HCT116 (cell line): ENCODE results near the gene ZNF341. TPM values are rescaled to one million over a fixed set of nuclear protein-coding genes. Genes with fewer than 3 reads are reported as not detected.

ENCODE experiments used
- ATAC-seq: fragments of 200-7000 bp; cut with Tn5 transposase; 2 replicates; pipeline ENCODE4 v1.9.1; 2020; ENCODE audit warnings: mild to moderate bottlenecking, moderate library complexity
- BruUV-seq: library from RNA; stranded (reverse); fragments of 400-500 nt; replicated peaks from 2 replicates; lab custom pipeline; 2021; lab: Mats Ljungman, UMichigan
- CTCF ChIA-PET: fragments of 300-600 bp; sonication (Branson Sonifier 250); formaldehyde crosslinking; loops from one replicate; lab custom pipeline; 2021; ENCODE audit warnings: antibody characterized with exemption; lab: Charles Lee
- POLR2A ChIA-PET: fragments of 300-600, 350-600 bp; sonication (Branson Sonifier 250); formaldehyde crosslinking; loops from one replicate; lab custom pipeline; 2021; ENCODE audit warnings: antibody characterized with exemption; lab: Charles Lee
- RAD21 ChIA-PET, 2 experiments: fragments of 300-600 bp; sonication (Branson Sonifier 250); formaldehyde crosslinking; loops; one replicate each; lab custom pipeline; 2023; ENCODE audit warnings: low total read pairs in 2 of 2; ENCODE audit not compliant: uncharacterized antibody in 2 of 2, unreplicated experiment in 2 of 2, low non-redundant PET in 1 of 2; lab: Charles Lee
- DNase-seq: peaks from one replicate; pipeline ENCODE4 v3.0.0-alpha.2; 2010; ENCODE audit warnings: low read depth, low spot score
- H2AFZ ChIP-seq: fragments of 200-600 bp; shearing (Covaris generic), sonication (generic); 2 replicates; pipeline ENCODE4 v1.6.1; 2017; ENCODE audit warnings: low read depth, mixed run types, mixed read lengths, antibody characterized with exemption, low read length; ENCODE audit not compliant: poor library complexity, severe bottlenecking
- H3K27ac ChIP-seq: 2 replicates; pipeline ENCODE4 v1.5.1; 2012; ENCODE audit warnings: low read depth, low read length
- H3K27me3 ChIP-seq: fragments of 200-600 bp; sonication (generic); 2 replicates; pipeline ENCODE4 v1.6.1; 2016; ENCODE audit warnings: mixed run types, low read length, mixed read lengths; ENCODE audit not compliant: insufficient read depth
- H3K36me3 ChIP-seq, 2 experiments: fragments of 200-500 bp in 1 of 2; fragments of 200-600 bp in 1 of 2; sonication (Bioruptor generic) in 1 of 2; sonication (generic) in 1 of 2; 2 replicates each; pipeline versions ENCODE4 v1.5.1 to v1.6.1; 2014 to 2016; ENCODE audit warnings: low read length in 2 of 2, inconsistent platforms in 1 of 2, mixed read lengths in 1 of 2, mixed run types in 1 of 2; ENCODE audit not compliant: insufficient read depth in 2 of 2, control insufficient read depth in 1 of 2
- H3K4me1 ChIP-seq, 2 experiments: fragments of 200-600 bp in 1 of 2; sonication (generic) in 1 of 2; 2 replicates each; pipeline versions ENCODE4 v1.5.1 to v1.6.1; 2012 to 2017; ENCODE audit warnings: low read length in 2 of 2, inconsistent platforms in 1 of 2, mild to moderate bottlenecking in 1 of 2, mixed read lengths in 1 of 2, mixed run types in 1 of 2, moderate library complexity in 1 of 2; ENCODE audit not compliant: insufficient read depth in 2 of 2, control insufficient read depth in 1 of 2
- H3K4me2 ChIP-seq: fragments of 200-600 bp; sonication (generic); 2 replicates; pipeline ENCODE4 v1.6.1; 2017; ENCODE audit warnings: mixed run types, low read length, mixed read lengths
- H3K4me3 ChIP-seq, 2 experiments: fragments of 200-600 bp in 1 of 2; sonication (generic) in 1 of 2; replicated peaks in 1 of 2; 2 replicates each; pipeline ENCODE4 v1.5.1; 2011 to 2016; ENCODE audit warnings: low read length in 2 of 2, control low read depth in 1 of 2, low read depth in 1 of 2, mild to moderate bottlenecking in 1 of 2, mixed read lengths in 1 of 2, mixed run types in 1 of 2
- H3K79me2 ChIP-seq: fragments of 200-600 bp; sonication (generic); 2 replicates; pipeline ENCODE4 v1.6.1; 2017; ENCODE audit warnings: mild to moderate bottlenecking, mixed run types, low read length, moderate library complexity, mixed read lengths; ENCODE audit not compliant: insufficient read depth
- H3K9ac ChIP-seq: fragments of 200-600 bp; sonication (generic); 2 replicates; pipeline ENCODE4 v1.6.1; 2016; ENCODE audit warnings: low read length, mixed read lengths
- H3K9me2 ChIP-seq: fragments of 200-600 bp; sonication (generic), shearing (Covaris generic); 2 replicates; pipeline ENCODE4 v1.6.1; 2017; ENCODE audit warnings: mixed run types, mild to moderate bottlenecking, moderate library complexity; ENCODE audit not compliant: insufficient read depth
- H3K9me3 ChIP-seq, 2 experiments: fragments of 200-500 bp in 1 of 2; fragments of 200-600 bp in 1 of 2; sonication (Bioruptor generic) in 1 of 2; sonication (generic) in 1 of 2; 2 replicates each; pipeline ENCODE4 v1.6.1; 2014 to 2017; ENCODE audit warnings: low read length in 2 of 2, mixed read lengths in 2 of 2, inconsistent platforms in 1 of 2, low read depth in 1 of 2, mild to moderate bottlenecking in 1 of 2, mixed run types in 1 of 2, moderate library complexity in 1 of 2; ENCODE audit not compliant: control insufficient read depth in 1 of 2, insufficient read depth in 1 of 2
- H4K20me1 ChIP-seq: fragments of 200-600 bp; sonication (generic), shearing (Covaris generic); 2 replicates; pipeline ENCODE4 v1.6.1; 2017; ENCODE audit warnings: mixed run types, mild to moderate bottlenecking, moderate library complexity; ENCODE audit not compliant: insufficient read depth
- CBX3 ChIP-seq: IDR thresholded peaks from 2 replicates; pipeline ENCODE4 v1.6.1; 2012; ENCODE audit warnings: low read depth
- CEBPB ChIP-seq: IDR thresholded peaks from 2 replicates; pipeline ENCODE4 v1.6.1; 2012; ENCODE audit warnings: low read depth
- ELF1 ChIP-seq: IDR thresholded peaks from 2 replicates; pipeline ENCODE4 v1.6.1; 2012; ENCODE audit warnings: low read depth, borderline replicate concordance
- EZH2 ChIP-seq: fragments of 200-600 bp; sonication (generic); IDR thresholded peaks from 2 replicates; pipeline ENCODE4 v1.6.1; 2017; ENCODE audit warnings: antibody characterized with exemption, mixed run types
- FOSL1 ChIP-seq: IDR thresholded peaks from 2 replicates; pipeline ENCODE4 v1.6.1; 2012; ENCODE audit warnings: low read depth
- JUND ChIP-seq: IDR thresholded peaks from 2 replicates; pipeline ENCODE4 v1.6.1; 2012
- POLR2A ChIP-seq: IDR thresholded peaks from 2 replicates; pipeline ENCODE4 v1.7.0; 2011; ENCODE audit warnings: borderline replicate concordance; ENCODE audit not compliant: insufficient read depth, insufficient read length; ENCODE audit errors: extremely low read depth
- POLR2AphosphoS5 ChIP-seq: IDR thresholded peaks from 2 replicates; pipeline ENCODE4 v1.6.1; 2011; ENCODE audit warnings: mild to moderate bottlenecking, low read depth, low read length, moderate library complexity
- SP1 ChIP-seq: IDR thresholded peaks from 2 replicates; pipeline ENCODE4 v1.6.1; 2012; ENCODE audit warnings: low read depth
- SRF ChIP-seq: IDR thresholded peaks from 2 replicates; pipeline ENCODE4 v1.6.1; 2012; ENCODE audit warnings: low read depth
- TCF7L2 ChIP-seq: IDR thresholded peaks from 2 replicates; pipeline ENCODE4 v1.7.0; 2011; ENCODE audit warnings: borderline replicate concordance, inconsistent platforms; ENCODE audit not compliant: insufficient read depth, insufficient read length; ENCODE audit errors: extremely low read depth
- YY1 ChIP-seq: IDR thresholded peaks from 2 replicates; pipeline ENCODE4 v1.6.1; 2011; ENCODE audit warnings: low read length, low read depth, moderate library complexity, mild to moderate bottlenecking; ENCODE audit not compliant: insufficient replicate concordance; ENCODE audit errors: extremely low read depth
- ZFX ChIP-seq: fragments of 450-650 bp; IDR thresholded peaks from 2 replicates; pipeline ENCODE4 v1.6.1; 2017
- ZNF274 ChIP-seq: fragments of 200-500 bp; sonication (Bioruptor generic); IDR thresholded peaks from 2 replicates; pipeline ENCODE4 v1.6.1; 2014; ENCODE audit warnings: mild to moderate bottlenecking, low read depth, low read length, inconsistent platforms
- intact Hi-C: fragments of 100-400 bp; cut with micrococcal nuclease; formaldehyde crosslinking; loops from 2 replicates; pipeline ENCODE4 v1.10.0; 2022
- total RNA-seq: library from RNA; stranded (reverse); gene quantifications from one replicate; pipeline ENCODE4 v1.2.1, GENCODE V29; 2021; ENCODE audit not compliant: unreplicated experiment
- TF ChIP-seq, protein P1 (sequence below): IDR thresholded peaks from 2 replicates; pipeline ENCODE4 v1.6.1; 2012
- TF ChIP-seq, protein P2 (sequence below): IDR thresholded peaks from 2 replicates; pipeline ENCODE4 v1.6.1; 2011; ENCODE audit warnings: mild to moderate bottlenecking, low read length, moderate library complexity; ENCODE audit not compliant: insufficient replicate concordance; ENCODE audit errors: extremely low read depth
- TF ChIP-seq, protein P3 (sequence below), 3 experiments: fragments of 200-600 bp in 1 of 3; sonication (generic) in 1 of 3; IDR thresholded peaks in 2 of 3; conservative IDR thresholded peaks in 1 of 3; 2 replicates each; pipeline ENCODE4 v1.5.1; 2012 to 2017; ENCODE audit warnings: low read depth in 2 of 3, low read length in 2 of 3, antibody characterized with exemption in 1 of 3, borderline replicate concordance in 1 of 3, control low read depth in 1 of 3, mild to moderate bottlenecking in 1 of 3, mixed read lengths in 1 of 3, mixed run types in 1 of 3, moderate library complexity in 1 of 3; ENCODE audit not compliant: insufficient read depth in 1 of 3
- TF ChIP-seq, protein P4 (sequence below): IDR thresholded peaks from 2 replicates; pipeline ENCODE4 v1.6.1; 2012; ENCODE audit warnings: low read depth
- TF ChIP-seq, protein P5 (sequence below): IDR thresholded peaks from 2 replicates; pipeline ENCODE4 v1.6.1; 2012

Gene ZNF341
- total RNA-seq, 1 experiment from 2014 or later, result 4.9 TPM

DNA sequence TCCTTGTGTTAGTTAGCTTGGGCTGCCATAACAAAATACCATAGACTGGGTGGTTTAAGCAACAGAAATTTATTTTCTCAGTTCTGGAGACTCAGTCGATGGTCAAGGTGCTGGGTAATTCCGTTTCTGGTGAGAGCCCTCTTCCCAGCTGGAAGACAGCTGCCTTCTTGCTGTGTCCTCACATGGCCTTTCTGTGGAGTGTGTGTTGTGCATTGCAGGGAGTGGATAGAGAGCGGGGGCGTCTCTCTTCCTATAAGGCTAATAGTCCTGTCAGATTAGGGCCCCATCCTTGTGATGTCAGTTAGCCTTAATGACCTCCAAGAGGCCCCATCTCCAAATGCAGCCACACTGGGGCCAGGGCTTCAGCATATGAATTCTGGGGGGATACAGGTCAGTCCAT lies 98.6 kb downstream of the ZNF341 start:
- Histone ChIP-seq H3K27ac (no peak overlapping the region), H3K4me2 (no peak overlapping the region), H4K20me1 (no peaks in the 10 kb centered on the region), H3K79me2 (peaks cover 57% of the 10 kb centered on the region), H3K27me3 (no peaks in the 10 kb centered on the region), H3K4me1 (0 out of 4 replicates have a peak, but pooled peaks cover 0 to 2% of the 10 kb centered on the region in 2 experiments), H3K9me3 (no peaks in the 10 kb centered on the region), H3K9me2 (no peaks in the 10 kb centered on the region), H3K4me3 (no peak overlapping the region), H2AFZ (no peak overlapping the region), H3K9ac (no peak overlapping the region), H3K36me3 (no peaks in the 10 kb centered on the region)
- ATAC-seq (no peak), DNase-seq (no peak)
- ChIA-PET RAD21 (no interaction called here), POLR2A (no interaction called here), CTCF (no interaction called here)
- TF ChIP-seq EZH2 (no peak), CBX3 (no peak), ELF1 (no peak), CEBPB (no peak), FOSL1 (no peak), TCF7L2 (no peak), JUND (no peak), POLR2AphosphoS5 (no peak), YY1 (no peak), SP1 (no peak), POLR2A (no peak), ZNF274 (no peak), SRF (no peak), ZFX (no peak)
- TF ChIP-seq, protein P1, sequence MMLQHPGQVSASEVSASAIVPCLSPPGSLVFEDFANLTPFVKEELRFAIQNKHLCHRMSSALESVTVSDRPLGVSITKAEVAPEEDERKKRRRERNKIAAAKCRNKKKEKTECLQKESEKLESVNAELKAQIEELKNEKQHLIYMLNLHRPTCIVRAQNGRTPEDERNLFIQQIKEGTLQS, result no peak
- TF ChIP-seq, protein P2, sequence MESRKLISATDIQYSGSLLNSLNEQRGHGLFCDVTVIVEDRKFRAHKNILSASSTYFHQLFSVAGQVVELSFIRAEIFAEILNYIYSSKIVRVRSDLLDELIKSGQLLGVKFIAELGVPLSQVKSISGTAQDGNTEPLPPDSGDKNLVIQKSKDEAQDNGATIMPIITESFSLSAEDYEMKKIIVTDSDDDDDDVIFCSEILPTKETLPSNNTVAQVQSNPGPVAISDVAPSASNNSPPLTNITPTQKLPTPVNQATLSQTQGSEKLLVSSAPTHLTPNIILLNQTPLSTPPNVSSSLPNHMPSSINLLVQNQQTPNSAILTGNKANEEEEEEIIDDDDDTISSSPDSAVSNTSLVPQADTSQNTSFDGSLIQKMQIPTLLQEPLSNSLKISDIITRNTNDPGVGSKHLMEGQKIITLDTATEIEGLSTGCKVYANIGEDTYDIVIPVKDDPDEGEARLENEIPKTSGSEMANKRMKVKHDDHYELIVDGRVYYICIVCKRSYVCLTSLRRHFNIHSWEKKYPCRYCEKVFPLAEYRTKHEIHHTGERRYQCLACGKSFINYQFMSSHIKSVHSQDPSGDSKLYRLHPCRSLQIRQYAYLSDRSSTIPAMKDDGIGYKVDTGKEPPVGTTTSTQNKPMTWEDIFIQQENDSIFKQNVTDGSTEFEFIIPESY, result no peak
- TF ChIP-seq, protein P3, sequence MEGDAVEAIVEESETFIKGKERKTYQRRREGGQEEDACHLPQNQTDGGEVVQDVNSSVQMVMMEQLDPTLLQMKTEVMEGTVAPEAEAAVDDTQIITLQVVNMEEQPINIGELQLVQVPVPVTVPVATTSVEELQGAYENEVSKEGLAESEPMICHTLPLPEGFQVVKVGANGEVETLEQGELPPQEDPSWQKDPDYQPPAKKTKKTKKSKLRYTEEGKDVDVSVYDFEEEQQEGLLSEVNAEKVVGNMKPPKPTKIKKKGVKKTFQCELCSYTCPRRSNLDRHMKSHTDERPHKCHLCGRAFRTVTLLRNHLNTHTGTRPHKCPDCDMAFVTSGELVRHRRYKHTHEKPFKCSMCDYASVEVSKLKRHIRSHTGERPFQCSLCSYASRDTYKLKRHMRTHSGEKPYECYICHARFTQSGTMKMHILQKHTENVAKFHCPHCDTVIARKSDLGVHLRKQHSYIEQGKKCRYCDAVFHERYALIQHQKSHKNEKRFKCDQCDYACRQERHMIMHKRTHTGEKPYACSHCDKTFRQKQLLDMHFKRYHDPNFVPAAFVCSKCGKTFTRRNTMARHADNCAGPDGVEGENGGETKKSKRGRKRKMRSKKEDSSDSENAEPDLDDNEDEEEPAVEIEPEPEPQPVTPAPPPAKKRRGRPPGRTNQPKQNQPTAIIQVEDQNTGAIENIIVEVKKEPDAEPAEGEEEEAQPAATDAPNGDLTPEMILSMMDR (IDR thresholded peaks at IDR 0.05 in 2 of 3, conservative IDR thresholded peaks at IDR 0.05 in 1 of 3; ENCODE audit: borderline replicate concordance in 1 of 3, insufficient read depth in 1 of 3, low read depth in 2 of 3, low read length in 2 of 3), result no peak
- TF ChIP-seq, protein P4, sequence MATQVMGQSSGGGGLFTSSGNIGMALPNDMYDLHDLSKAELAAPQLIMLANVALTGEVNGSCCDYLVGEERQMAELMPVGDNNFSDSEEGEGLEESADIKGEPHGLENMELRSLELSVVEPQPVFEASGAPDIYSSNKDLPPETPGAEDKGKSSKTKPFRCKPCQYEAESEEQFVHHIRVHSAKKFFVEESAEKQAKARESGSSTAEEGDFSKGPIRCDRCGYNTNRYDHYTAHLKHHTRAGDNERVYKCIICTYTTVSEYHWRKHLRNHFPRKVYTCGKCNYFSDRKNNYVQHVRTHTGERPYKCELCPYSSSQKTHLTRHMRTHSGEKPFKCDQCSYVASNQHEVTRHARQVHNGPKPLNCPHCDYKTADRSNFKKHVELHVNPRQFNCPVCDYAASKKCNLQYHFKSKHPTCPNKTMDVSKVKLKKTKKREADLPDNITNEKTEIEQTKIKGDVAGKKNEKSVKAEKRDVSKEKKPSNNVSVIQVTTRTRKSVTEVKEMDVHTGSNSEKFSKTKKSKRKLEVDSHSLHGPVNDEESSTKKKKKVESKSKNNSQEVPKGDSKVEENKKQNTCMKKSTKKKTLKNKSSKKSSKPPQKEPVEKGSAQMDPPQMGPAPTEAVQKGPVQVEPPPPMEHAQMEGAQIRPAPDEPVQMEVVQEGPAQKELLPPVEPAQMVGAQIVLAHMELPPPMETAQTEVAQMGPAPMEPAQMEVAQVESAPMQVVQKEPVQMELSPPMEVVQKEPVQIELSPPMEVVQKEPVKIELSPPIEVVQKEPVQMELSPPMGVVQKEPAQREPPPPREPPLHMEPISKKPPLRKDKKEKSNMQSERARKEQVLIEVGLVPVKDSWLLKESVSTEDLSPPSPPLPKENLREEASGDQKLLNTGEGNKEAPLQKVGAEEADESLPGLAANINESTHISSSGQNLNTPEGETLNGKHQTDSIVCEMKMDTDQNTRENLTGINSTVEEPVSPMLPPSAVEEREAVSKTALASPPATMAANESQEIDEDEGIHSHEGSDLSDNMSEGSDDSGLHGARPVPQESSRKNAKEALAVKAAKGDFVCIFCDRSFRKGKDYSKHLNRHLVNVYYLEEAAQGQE, result no peak
- TF ChIP-seq, protein P5, sequence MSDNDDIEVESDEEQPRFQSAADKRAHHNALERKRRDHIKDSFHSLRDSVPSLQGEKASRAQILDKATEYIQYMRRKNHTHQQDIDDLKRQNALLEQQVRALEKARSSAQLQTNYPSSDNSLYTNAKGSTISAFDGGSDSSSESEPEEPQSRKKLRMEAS, result no peak
- intact Hi-C loops, result no loop called here
- BruUV-seq, result no TSS peak
